ENCODE data around the gene C11orf24. TPM values are rescaled to one million over a fixed set of nuclear protein-coding genes. Genes with fewer than 3 reads are reported as not detected.

The C11orf24 gene
- total RNA-seq, 1 experiment from 2014 or later, result 37.8 TPM

GRCh38 chr11:68264244-68264643 is 7.5 kb downstream of the C11orf24 start (continued):
- TF ChIP-seq EZH2phosphoT487 (IDR thresholded peaks at IDR 0.05; ENCODE audit: borderline replicate concordance) (no peak), CBX3 (IDR thresholded peaks at IDR 0.05; ENCODE audit: low read depth) (no peak), RAD21 (IDR thresholded peaks at IDR 0.05; ENCODE audit: low read depth) (no peak), ELF1 (IDR thresholded peaks at IDR 0.05; ENCODE audit: borderline replicate concordance, low read depth) (no peak), EGR1 (IDR thresholded peaks at IDR 0.05; ENCODE audit: low read depth) (no peak), POLR2A (IDR thresholded peaks at IDR 0.05; ENCODE audit: borderline replicate concordance, extremely low read depth, insufficient read depth, insufficient read length) (no peak), CEBPB (IDR thresholded peaks at IDR 0.05; ENCODE audit: low read depth) (no peak), SIN3A (IDR thresholded peaks at IDR 0.05; ENCODE audit: low read depth) (no peak)
- TF ChIP-seq, protein P1, sequence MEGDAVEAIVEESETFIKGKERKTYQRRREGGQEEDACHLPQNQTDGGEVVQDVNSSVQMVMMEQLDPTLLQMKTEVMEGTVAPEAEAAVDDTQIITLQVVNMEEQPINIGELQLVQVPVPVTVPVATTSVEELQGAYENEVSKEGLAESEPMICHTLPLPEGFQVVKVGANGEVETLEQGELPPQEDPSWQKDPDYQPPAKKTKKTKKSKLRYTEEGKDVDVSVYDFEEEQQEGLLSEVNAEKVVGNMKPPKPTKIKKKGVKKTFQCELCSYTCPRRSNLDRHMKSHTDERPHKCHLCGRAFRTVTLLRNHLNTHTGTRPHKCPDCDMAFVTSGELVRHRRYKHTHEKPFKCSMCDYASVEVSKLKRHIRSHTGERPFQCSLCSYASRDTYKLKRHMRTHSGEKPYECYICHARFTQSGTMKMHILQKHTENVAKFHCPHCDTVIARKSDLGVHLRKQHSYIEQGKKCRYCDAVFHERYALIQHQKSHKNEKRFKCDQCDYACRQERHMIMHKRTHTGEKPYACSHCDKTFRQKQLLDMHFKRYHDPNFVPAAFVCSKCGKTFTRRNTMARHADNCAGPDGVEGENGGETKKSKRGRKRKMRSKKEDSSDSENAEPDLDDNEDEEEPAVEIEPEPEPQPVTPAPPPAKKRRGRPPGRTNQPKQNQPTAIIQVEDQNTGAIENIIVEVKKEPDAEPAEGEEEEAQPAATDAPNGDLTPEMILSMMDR (IDR thresholded peaks at IDR 0.05 in 2 of 3, conservative IDR thresholded peaks at IDR 0.05 in 1 of 3; ENCODE audit: borderline replicate concordance in 1 of 3, insufficient read depth in 1 of 3, low read depth in 2 of 3, low read length in 2 of 3), result no peak
- TF ChIP-seq, protein P2, sequence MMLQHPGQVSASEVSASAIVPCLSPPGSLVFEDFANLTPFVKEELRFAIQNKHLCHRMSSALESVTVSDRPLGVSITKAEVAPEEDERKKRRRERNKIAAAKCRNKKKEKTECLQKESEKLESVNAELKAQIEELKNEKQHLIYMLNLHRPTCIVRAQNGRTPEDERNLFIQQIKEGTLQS (IDR thresholded peaks at IDR 0.05), result no peak

DNA sequence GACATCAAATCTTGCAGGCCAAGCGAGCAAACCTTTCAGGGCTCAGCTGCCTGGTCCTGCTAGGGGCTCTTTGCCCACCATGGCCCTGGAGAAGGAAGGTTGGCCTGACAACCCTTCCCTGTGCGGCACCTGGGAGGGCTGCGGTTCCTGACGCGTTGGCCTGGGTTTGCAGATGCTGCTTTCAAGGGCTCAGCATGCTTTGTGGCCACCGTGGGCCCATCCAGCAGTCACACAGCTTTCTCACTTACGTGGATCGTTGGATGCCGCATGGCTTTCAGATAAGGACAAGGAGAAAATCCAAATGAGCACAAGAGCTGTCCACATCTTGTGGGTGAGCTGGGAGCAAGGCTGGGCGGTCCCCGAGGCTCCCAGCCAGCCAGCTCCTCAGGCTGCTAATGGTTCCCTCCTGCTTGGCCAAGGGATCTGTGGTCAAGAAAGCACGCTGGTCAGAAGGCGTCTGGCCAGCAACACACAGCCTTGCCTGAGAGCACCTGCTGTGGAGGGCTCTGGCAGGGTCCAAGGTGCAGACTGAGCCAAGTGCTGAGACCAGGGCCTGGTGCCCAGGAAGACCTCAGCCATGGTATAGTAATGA is 8.2 kb downstream of the C11orf24 start:
- Histone ChIP-seq H3K27ac (ENCODE audit: low read depth, low read length) (no peak overlapping the region), H3K79me2 (ENCODE audit: insufficient read depth, low read length) (peaks cover 15% of the 10 kb centered on the region), H4K20me1 (ENCODE audit: insufficient read depth) (no peaks in the 10 kb centered on the region), H3K36me3 (ENCODE audit: control insufficient read depth in 1 of 2, insufficient read depth in 2 of 2, low read length in 2 of 2) (peaks cover 23 to 58% of the 10 kb centered on the region in 2 experiments), H3K4me2 (ENCODE audit: low read length) (no peak overlapping the region), H3K9me2 (ENCODE audit: insufficient read depth) (no peaks in the 10 kb centered on the region), H3K4me3 (replicated peaks in 1 of 2; ENCODE audit: low read depth in 1 of 2, low read length in 2 of 2) (no peak overlapping the region), H3K27me3 (ENCODE audit: insufficient read depth, low read length) (no peaks in the 10 kb centered on the region), H2AFZ (ENCODE audit: low read depth, low read length, poor library complexity, severe bottlenecking) (no peak overlapping the region), H3K9me3 (ENCODE audit: control insufficient read depth in 1 of 2, insufficient read depth in 1 of 2, low read depth in 1 of 2, low read length in 2 of 2) (no peaks in the 10 kb centered on the region), H3K4me1 (ENCODE audit: control insufficient read depth in 1 of 2, insufficient read depth in 2 of 2, low read length in 2 of 2) (no peaks in the 10 kb centered on the region), H3K9ac (ENCODE audit: low read length) (no peak overlapping the region)
- ChIA-PET CTCF (no interaction called here), RAD21 (ENCODE audit: low non-redundant PET in 1 of 2, low total read pairs in 2 of 2, uncharacterized antibody in 2 of 2, unreplicated experiment in 2 of 2) (no interaction called here), POLR2A (no interaction called here)
- intact Hi-C loops (cut with micrococcal nuclease), result no loop called here
- no peak for TF ChIP-seq EZH2 (IDR thresholded peaks at IDR 0.05)
- no peak for DNase-seq (ENCODE audit: low read depth, low spot score)
- BruUV-seq (replicated peaks), result no TSS peak
- ATAC-seq, result no peak
